Activated CD4-positive, alpha-beta T cell treated with anti-CD3 and anti-CD28 coated beads, Interleukin-2, Interleukin-6, amounts not matched to agents 100 ng/mL and 50 ng/mL, durations not matched to agents 16 hours and 8 hours (primary cell): ENCODE results near the gene SCAPER.
"Not testable (repeated sequence)": the region's sequence is repeated elsewhere in the genome, so short reads cannot be mapped to it uniquely, and the experiment has no call there.

Source experiments
- DNase-seq: peaks from one replicate; pipeline ENCODE4 v3.0.0-alpha.2; 2020

SCAPER gene

GRCh38 chr15:76566276-76566675 lies 338.9 kb downstream of the SCAPER start:
- no peak for DNase-seq

GRCh38 chr15:76565366-76565765 lies 339.8 kb downstream of the SCAPER start:
- DNase-seq, result no peak

- no peak for DNase-seq
Measured at GRCh38 chr15:76555247-76555646, 349.9 kb downstream of the SCAPER start.

- no peak for DNase-seq
Measured at GRCh38 chr15:76553564-76553963, 351.6 kb downstream of the SCAPER start.

GRCh38 chr15:76553102-76553501 lies 352.0 kb downstream of the SCAPER start:
- no peak for DNase-seq

- no peak for DNase-seq
Measured at GRCh38 chr15:76546805-76547204, 358.3 kb downstream of the SCAPER start.

- DNase-seq, result no peak
Measured at GRCh38 chr15:76533995-76534394, 371.1 kb downstream of the SCAPER start.

- no peak for DNase-seq
Measured at GRCh38 chr15:76533060-76533820, 371.9 kb downstream of the SCAPER start.

- no peak for DNase-seq
Measured at GRCh38 chr15:76529911-76530310, 375.2 kb downstream of the SCAPER start.

- DNase-seq, result no peak
Measured at GRCh38 chr15:76526111-76526510, 379.0 kb downstream of the SCAPER start.

- DNase-seq, result no peak
Measured at GRCh38 chr15:76517910-76518309, 387.2 kb downstream of the SCAPER start.

- DNase-seq, result no peak
Measured at GRCh38 chr15:76514282-76514681, 390.9 kb downstream of the SCAPER start.

- DNase-seq, result no peak
Measured at GRCh38 chr15:76512971-76513370, 392.2 kb downstream of the SCAPER start.

GRCh38 chr15:76510663-76511062 lies 394.5 kb downstream of the SCAPER start:
- not testable (repeated sequence) for DNase-seq

- DNase-seq, result no peak
Measured at GRCh38 chr15:76503804-76504203, 401.3 kb downstream of the SCAPER start.

- no peak for DNase-seq
Measured at GRCh38 chr15:76503121-76503520, 402.0 kb downstream of the SCAPER start.

GRCh38 chr15:76502678-76503077 lies 402.5 kb downstream of the SCAPER start:
- no peak for DNase-seq

- not testable (repeated sequence) for DNase-seq
Measured at GRCh38 chr15:76502185-76502584, 403.0 kb downstream of the SCAPER start.

- no peak for DNase-seq
Measured at GRCh38 chr15:76501726-76502125, 403.4 kb downstream of the SCAPER start.

GRCh38 chr15:76501011-76501410 lies 404.1 kb downstream of the SCAPER start:
- DNase-seq, result no peak

- no peak for DNase-seq
Measured at GRCh38 chr15:76495487-76495886, 409.7 kb downstream of the SCAPER start.

GRCh38 chr15:76492538-76492937 lies 412.6 kb downstream of the SCAPER start:
- DNase-seq, result no peak

GRCh38 chr15:76483752-76484151 lies 421.4 kb downstream of the SCAPER start:
- no peak for DNase-seq

GRCh38 chr15:76483018-76483417 lies 422.1 kb downstream of the SCAPER start:
- DNase-seq, result no peak

GRCh38 chr15:76480267-76480666 lies 424.9 kb downstream of the SCAPER start:
- no peak for DNase-seq
